ENCODE data around the gene TNNT3.

Gene TNNT3

DNA sequence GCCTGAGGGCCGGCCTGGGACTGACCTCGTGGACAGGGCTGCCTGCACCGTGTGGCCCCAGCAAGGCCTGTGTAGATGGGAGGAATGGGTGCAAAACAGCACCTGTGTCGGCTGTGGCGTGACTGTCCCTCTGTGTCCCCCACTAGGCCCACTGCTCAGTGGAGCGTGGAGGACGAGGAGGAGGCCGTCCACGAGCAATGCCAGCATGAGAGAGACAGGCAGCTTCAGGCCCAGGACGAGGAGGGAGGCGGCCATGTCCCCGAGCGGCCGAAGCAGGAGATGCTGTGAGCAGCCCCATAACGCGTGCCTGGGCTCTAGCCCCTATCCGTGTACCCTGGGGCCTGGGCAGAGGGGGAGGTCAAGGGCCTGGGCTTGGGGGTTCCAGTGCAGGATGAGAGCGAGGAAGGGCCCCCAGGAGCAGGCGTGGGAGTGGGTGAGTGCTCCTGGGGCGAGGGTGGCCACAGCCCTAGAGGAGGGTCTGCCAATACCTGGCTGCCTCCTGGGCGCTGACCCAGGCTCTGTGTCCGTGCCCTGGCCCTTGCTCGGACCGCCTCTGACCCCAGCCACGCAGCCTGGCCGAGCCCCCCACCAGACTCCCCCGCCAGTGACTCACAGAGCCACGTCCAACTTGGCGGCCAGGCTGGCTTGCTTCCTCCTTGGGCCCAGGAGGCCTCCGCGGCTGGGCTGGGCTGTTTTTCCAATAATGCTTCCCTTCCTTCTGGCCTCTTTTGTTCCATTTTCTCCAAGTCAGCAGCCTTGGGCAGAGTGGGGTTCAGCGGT, 39.4 kb upstream of the TNNT3 start:
- TF ChIP-seq, protein P1, sequence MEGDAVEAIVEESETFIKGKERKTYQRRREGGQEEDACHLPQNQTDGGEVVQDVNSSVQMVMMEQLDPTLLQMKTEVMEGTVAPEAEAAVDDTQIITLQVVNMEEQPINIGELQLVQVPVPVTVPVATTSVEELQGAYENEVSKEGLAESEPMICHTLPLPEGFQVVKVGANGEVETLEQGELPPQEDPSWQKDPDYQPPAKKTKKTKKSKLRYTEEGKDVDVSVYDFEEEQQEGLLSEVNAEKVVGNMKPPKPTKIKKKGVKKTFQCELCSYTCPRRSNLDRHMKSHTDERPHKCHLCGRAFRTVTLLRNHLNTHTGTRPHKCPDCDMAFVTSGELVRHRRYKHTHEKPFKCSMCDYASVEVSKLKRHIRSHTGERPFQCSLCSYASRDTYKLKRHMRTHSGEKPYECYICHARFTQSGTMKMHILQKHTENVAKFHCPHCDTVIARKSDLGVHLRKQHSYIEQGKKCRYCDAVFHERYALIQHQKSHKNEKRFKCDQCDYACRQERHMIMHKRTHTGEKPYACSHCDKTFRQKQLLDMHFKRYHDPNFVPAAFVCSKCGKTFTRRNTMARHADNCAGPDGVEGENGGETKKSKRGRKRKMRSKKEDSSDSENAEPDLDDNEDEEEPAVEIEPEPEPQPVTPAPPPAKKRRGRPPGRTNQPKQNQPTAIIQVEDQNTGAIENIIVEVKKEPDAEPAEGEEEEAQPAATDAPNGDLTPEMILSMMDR (IDR thresholded peaks at IDR 0.05; ENCODE audit: low read depth, low read length, missing control alignments), result no peak
- no peak for DNase-seq (ENCODE audit: low read depth)
- no peak overlapping the region for H3K4me3 ChIP-seq (ENCODE audit: low read depth, low read length)
- in situ Hi-C loops (cut with HindIII; ENCODE audit: low sequenced_read_pairs), result no loop called here

DNA sequence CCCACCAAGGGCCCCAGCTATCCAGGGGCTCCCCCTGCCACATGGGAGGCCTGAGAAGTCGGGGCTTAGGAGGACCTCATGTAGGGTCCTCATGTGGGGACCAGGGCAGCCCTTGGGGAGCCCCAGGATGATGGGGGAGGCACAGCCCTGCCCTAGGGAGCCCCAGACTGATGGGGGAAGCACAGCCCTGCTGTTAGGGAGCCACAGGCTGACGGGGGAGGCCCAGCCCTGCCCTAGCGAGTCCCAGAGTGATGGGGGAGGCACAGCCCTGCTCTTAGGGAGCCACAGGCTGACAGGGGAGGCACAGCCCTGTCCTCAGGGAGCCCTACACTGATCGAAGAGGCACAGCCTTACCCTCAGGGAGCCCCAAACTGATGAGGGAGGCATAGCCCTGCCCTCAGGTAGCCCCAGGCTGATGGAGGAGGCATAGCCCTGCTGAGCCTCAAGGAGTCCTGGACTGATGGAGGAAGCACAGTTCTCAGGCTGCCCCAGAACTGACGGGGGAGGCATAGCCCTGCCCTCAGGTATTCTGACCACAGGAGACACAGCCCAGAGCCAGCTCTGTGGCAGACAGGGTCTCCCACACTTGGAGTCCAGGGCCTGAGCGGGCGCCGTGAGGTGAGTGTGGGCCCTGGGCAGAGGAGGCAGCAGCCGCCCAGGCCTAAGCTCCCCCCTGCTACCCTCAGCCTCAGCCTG, 38.6 kb upstream of the TNNT3 start:
- in situ Hi-C loops (cut with HindIII; ENCODE audit: low sequenced_read_pairs), result no loop called here
- H3K4me3 ChIP-seq (ENCODE audit: low read depth, low read length), result no peak overlapping the region
- TF ChIP-seq, protein P1 (IDR thresholded peaks at IDR 0.05; ENCODE audit: low read depth, low read length, missing control alignments), result no peak
- no peak for DNase-seq (ENCODE audit: low read depth)

DNA sequence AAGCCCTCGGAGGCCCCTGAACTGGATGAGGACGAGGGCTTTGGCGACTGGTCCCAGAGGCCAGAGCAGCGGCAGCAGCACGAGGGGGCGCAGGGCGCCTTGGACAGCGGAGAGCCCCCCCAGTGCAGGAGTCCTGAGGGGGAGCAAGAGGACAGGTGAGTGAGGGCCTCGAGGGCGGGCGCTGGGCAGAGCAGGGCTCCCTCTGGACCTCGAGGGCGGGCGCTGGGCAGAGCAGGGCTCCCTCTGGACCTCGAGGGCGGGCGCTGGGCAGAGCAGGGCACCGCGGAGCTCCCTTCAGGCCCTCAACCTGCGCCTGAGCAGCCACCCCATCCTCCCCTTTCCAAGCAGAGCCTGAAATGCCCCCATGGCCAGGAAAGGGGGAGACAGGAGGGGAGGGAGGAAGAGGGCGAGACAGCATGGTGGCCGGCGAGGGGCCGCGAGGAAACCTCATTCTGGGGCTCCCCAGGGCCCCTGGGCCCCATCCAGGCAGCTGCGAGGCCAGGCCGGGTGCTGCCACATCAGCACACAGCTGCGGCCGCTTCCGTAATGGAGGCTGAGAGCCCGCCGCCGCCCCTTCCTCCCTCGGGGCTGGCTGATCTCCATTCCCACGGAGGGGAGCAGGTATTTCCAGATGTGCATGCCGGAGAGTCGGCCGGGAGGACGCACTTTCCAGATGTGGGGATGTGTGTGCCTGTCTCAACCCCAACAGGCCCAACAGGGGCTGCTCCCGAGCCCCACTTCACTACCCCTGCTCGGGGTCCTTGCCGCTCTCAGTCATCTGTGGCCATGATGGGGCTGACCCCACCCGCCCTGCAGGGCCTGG, 37.9 kb upstream of the TNNT3 start:
- in situ Hi-C loops (cut with HindIII; ENCODE audit: low sequenced_read_pairs), result no loop called here
- DNase-seq (ENCODE audit: low read depth), result no peak
- H3K4me3 ChIP-seq (ENCODE audit: low read depth, low read length), result no peak overlapping the region
- TF ChIP-seq, protein P1 (IDR thresholded peaks at IDR 0.05; ENCODE audit: low read depth, low read length, missing control alignments), result no peak

DNA sequence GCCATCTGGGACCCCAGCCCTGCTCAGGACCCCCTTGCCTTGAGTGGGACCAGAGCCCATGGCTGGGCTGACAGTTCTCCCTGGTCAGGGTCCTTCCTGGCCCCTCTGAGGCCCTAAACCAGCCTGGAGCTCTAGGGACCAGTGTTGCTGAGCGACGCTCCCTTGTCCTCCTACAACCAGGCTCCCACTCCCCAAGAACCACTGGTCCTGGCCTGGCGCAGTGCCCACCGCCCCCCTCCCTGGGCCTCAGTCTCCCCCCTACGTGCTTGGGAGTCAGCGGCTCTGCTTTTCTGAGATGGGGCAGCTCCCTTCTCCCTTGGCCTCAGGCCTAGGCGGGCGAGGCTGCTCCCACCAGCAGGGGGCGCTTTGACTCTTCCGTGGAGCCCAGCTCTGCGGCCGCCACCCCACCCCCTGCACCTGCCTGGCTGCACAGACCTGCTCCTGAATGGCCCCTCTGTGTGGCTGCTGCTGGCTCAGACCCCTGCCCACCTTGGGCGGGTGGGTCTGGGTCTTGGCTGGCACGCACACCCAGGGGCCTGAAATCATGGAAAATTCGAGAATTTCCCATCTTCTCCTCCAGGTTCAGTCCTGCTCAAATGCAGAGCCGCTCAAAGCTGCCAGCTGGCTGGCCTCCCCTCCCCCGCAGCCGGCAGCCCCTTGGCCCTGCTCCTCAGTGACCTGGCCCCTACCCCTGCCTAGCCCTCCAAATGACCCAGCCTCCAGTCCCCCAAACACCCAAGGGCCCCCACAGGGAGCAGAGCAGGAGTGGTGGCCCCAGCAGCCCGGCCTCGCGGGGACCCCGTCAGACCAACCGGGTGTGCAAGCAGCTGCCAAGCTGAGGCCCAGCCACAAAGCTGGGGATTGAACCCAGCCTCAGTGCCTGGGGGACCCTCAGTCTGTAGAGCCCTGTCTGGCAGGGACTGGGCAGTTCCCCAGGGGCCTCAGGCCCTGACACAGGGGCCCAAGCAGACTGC, 37.0 kb upstream of the TNNT3 start:
- DNase-seq (ENCODE audit: low read depth), result peak; percentile 29
- TF ChIP-seq, protein P1 (IDR thresholded peaks at IDR 0.05; ENCODE audit: low read depth, low read length, missing control alignments), result peak; percentile 89
- no peak overlapping the region for H3K4me3 ChIP-seq (ENCODE audit: low read depth, low read length)
- in situ Hi-C loops (cut with HindIII; ENCODE audit: low sequenced_read_pairs), result no loop called here

DNA sequence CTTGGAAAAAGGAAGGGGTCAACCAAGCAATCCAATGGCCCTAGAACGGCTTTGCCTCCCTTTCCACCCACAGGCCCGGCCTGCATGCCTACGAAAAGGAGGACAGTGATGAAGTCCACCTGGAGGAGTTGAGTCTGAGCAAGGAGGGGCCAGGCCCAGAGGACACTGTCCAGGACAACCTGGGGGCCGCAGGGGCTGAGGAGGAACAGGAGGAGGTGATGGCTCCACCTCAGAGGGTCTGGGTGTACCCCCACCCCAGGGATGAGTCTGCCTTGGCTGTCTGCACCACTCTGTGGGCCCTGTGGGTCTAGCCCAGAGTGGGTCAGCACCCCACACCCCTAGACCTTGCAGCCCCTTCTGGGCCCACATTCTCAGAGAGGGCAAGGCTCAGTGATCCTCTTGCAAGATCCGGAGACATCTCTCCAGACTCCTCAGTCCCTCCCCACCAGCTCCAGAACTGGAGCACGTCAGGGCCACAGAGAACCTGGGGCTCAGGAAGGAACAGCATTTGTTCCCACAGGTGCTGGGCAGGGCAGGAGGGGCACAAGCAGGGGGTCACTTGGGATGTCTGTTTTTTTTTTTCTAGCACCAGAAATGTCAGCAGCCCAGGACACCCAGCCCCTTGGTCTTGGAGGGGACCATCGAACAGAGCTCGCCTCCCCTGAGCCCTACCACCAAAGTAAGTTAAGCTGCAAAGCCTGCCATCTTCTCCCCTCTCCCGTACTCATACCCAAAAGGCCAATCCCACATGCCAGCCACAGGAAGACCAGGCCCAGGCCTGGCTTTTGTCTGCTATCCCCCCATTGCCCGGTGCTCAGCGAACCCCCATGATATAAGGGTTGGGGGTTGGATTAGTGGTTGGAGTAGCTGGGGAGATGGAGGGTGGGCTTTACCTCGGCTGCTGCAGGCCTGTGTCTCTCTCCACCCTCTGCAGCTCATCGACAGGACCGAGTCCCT, 35.9 kb upstream of the TNNT3 start:
- in situ Hi-C loops (cut with HindIII; ENCODE audit: low sequenced_read_pairs), result no loop called here
- TF ChIP-seq, protein P1 (IDR thresholded peaks at IDR 0.05; ENCODE audit: low read depth, low read length, missing control alignments), result no peak
- H3K4me3 ChIP-seq (ENCODE audit: low read depth, low read length), result no peak overlapping the region
- no peak for DNase-seq (ENCODE audit: low read depth)
